ENCODE measurements around the gene ADGRG4. TPM values are rescaled to one million over a fixed set of nuclear protein-coding genes. Genes with fewer than 3 reads are reported as not detected.

Gene ADGRG4
- total RNA-seq, 1 experiment from 2014 or later = not detected

- Histone ChIP-seq H3K9ac (ENCODE audit: low read length) (no peak overlapping the region), H3K4me1 (ENCODE audit: low read length) (no peaks in the 10 kb centered on the region), H3K9me3 (ENCODE audit: low read length) (no peaks in the 10 kb centered on the region), H3K79me2 (ENCODE audit: low read length) (no peaks in the 10 kb centered on the region), H3K27me3 (ENCODE audit: low read length) (no peaks in the 10 kb centered on the region), H3K4me2 (ENCODE audit: low read depth, low read length, poor library complexity, severe bottlenecking) (no peak overlapping the region), H3K4me3 (ENCODE audit: low read length) (no peak overlapping the region), H3K27ac (ENCODE audit: low read length) (no peak overlapping the region), H2AFZ (ENCODE audit: low read length) (no peak overlapping the region), H3K9me2 (replicated peaks; ENCODE audit: insufficient read depth, low read length) (no peaks in the 10 kb centered on the region), H4K20me1 (ENCODE audit: insufficient read depth, low read depth, low read length) (no peaks in the 10 kb centered on the region), H3K36me3 (ENCODE audit: insufficient read depth, low read length) (no peaks in the 10 kb centered on the region)
- no peak for DNase-seq
Measured at GRCh38 chrX:136447308-136447707, 146.5 kb downstream of the ADGRG4 start.

DNA sequence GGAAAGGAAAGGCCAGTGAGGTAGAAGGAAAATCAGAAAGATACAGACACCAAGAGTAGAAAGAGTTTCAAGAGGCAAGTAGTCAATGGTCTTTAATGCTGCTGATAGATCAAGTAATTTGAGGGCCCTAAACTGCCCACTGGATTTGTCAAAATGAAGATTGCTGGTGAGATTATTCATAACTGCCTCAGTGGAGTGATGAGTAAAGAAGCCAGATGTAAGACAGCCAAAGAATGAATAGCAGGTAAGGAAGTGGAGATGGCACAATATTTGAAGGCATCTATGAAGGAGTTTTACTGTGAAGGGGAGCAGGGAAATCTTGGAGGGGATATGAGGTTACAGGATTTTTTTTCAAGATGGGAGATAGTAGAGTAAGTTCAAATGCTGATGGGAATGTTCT is 147.2 kb downstream of the ADGRG4 start:
- no peak overlapping the region for H2AFZ ChIP-seq (ENCODE audit: low read length)
- H3K9me3 ChIP-seq (ENCODE audit: low read length) = no peaks in the 10 kb centered on the region
- H3K36me3 ChIP-seq (ENCODE audit: insufficient read depth, low read length) = no peaks in the 10 kb centered on the region
- no peaks in the 10 kb centered on the region for H3K9me2 ChIP-seq (replicated peaks; ENCODE audit: insufficient read depth, low read length)
- H3K4me2 ChIP-seq (ENCODE audit: low read depth, low read length, poor library complexity, severe bottlenecking) = no peak overlapping the region
- no peaks in the 10 kb centered on the region for H4K20me1 ChIP-seq (ENCODE audit: insufficient read depth, low read depth, low read length)
- no peaks in the 10 kb centered on the region for H3K27me3 ChIP-seq (ENCODE audit: low read length)
- no peaks in the 10 kb centered on the region for H3K79me2 ChIP-seq (ENCODE audit: low read length)
- H3K9ac ChIP-seq (ENCODE audit: low read length) = no peak overlapping the region
- H3K4me1 ChIP-seq (ENCODE audit: low read length) = no peaks in the 10 kb centered on the region
- DNase-seq = no peak
- no peak overlapping the region for H3K4me3 ChIP-seq (ENCODE audit: low read length)
- no peak overlapping the region for H3K27ac ChIP-seq (ENCODE audit: low read length)

DNA sequence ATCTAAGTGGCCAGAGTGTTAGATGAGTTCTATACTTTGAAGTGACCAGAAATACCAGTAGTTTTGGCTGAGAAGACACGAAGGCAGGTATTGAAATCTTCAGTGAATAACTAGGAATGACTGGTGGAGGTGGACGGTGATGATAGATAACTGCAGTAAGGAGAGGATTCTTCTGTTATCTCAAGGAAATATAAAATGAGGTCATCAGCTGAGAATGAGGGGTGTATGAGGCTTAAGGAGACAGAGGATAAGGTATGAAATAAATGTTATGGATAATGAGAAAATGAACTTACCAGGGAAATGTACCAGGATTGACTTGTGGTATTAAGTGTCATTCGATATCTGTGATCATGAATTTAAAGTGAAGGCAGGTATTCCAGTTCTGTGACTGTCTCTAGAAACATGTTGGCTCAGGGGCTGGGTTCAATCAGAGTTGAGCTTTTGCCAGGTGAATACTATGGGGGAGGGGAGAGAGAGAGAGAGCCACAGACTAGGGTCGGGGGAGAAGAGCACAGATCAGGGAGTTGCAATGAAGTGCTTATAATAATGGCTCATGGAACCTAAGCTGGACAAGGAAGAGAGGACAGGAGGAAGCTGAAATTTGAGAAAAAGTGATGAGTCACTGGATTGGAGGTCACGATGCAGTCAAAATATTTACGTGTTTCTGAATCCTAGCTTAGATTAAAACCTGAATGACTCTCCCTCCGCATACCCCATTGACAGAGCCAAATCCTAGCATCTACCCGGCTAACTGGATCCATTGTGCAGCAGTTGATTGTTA is 149.5 kb downstream of the ADGRG4 start:
- H3K27ac ChIP-seq (ENCODE audit: low read length) = no peak overlapping the region
- no peak overlapping the region for H2AFZ ChIP-seq (ENCODE audit: low read length)
- H3K9ac ChIP-seq (ENCODE audit: low read length) = no peak overlapping the region
- no peaks in the 10 kb centered on the region for H3K79me2 ChIP-seq (ENCODE audit: low read length)
- H4K20me1 ChIP-seq (ENCODE audit: insufficient read depth, low read depth, low read length) = no peaks in the 10 kb centered on the region
- H3K4me2 ChIP-seq (ENCODE audit: low read depth, low read length, poor library complexity, severe bottlenecking) = no peak overlapping the region
- no peak overlapping the region for H3K4me3 ChIP-seq (ENCODE audit: low read length)
- H3K9me2 ChIP-seq (replicated peaks; ENCODE audit: insufficient read depth, low read length) = no peaks in the 10 kb centered on the region
- H3K36me3 ChIP-seq (ENCODE audit: insufficient read depth, low read length) = no peaks in the 10 kb centered on the region
- H3K9me3 ChIP-seq (ENCODE audit: low read length) = no peaks in the 10 kb centered on the region
- no peaks in the 10 kb centered on the region for H3K4me1 ChIP-seq (ENCODE audit: low read length)
- no peak for DNase-seq
- no peaks in the 10 kb centered on the region for H3K27me3 ChIP-seq (ENCODE audit: low read length)

DNA sequence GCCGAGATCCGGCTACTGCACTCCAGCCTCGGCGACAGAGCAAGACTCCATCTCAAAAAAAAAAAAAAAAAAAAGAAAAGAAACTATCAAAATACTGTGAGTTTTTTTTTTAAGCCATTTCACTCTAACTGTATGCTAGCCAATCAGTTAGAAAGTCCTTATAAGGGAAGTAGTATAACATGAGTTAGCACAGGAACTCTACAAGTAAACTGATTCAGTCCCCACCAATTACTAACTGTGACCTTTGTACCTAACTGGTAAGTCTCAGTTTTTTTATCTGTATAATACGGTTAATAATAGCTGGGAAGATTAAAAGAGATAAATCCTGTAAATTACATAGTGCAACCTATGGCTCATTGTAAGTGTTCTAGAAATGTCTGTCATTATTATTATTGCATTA is 151.9 kb downstream of the ADGRG4 start:
- Histone ChIP-seq H3K36me3 (ENCODE audit: insufficient read depth, low read length) (no peaks in the 10 kb centered on the region), H3K9me2 (replicated peaks; ENCODE audit: insufficient read depth, low read length) (no peaks in the 10 kb centered on the region), H3K27ac (ENCODE audit: low read length) (no peak overlapping the region), H3K4me3 (ENCODE audit: low read length) (no peak overlapping the region), H4K20me1 (ENCODE audit: insufficient read depth, low read depth, low read length) (no peaks in the 10 kb centered on the region), H2AFZ (ENCODE audit: low read length) (no peak overlapping the region), H3K4me2 (ENCODE audit: low read depth, low read length, poor library complexity, severe bottlenecking) (no peak overlapping the region), H3K9me3 (ENCODE audit: low read length) (no peaks in the 10 kb centered on the region), H3K4me1 (ENCODE audit: low read length) (no peaks in the 10 kb centered on the region), H3K27me3 (ENCODE audit: low read length) (no peaks in the 10 kb centered on the region), H3K9ac (ENCODE audit: low read length) (no peak overlapping the region), H3K79me2 (ENCODE audit: low read length) (no peaks in the 10 kb centered on the region)
- DNase-seq = no peak

DNA sequence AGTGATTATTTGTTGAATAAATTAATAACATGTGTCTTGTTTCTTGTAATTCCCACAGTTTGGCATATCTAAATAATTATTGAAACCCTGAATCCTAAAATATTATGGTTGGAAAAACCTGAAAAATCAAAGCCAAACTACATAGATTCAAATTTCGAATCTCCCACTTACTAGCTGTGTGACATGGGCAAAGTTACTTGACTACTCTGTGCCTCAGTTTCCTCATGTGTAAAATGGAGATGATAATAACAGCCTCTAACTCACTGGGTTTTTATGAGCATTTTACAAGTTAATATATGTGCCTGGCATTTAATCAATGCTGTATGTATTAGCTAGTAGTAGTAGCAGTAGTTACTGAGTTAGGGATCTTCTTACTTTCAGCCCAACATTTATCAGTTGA is 152.4 kb downstream of the ADGRG4 start:
- no peaks in the 10 kb centered on the region for H3K79me2 ChIP-seq (ENCODE audit: low read length)
- no peaks in the 10 kb centered on the region for H3K4me1 ChIP-seq (ENCODE audit: low read length)
- no peak overlapping the region for H3K4me3 ChIP-seq (ENCODE audit: low read length)
- H3K9me3 ChIP-seq (ENCODE audit: low read length) = no peaks in the 10 kb centered on the region
- DNase-seq = no peak
- no peak overlapping the region for H2AFZ ChIP-seq (ENCODE audit: low read length)
- H3K27me3 ChIP-seq (ENCODE audit: low read length) = no peaks in the 10 kb centered on the region
- H3K27ac ChIP-seq (ENCODE audit: low read length) = no peak overlapping the region
- no peak overlapping the region for H3K9ac ChIP-seq (ENCODE audit: low read length)
- H3K36me3 ChIP-seq (ENCODE audit: insufficient read depth, low read length) = no peaks in the 10 kb centered on the region
- H3K9me2 ChIP-seq (replicated peaks; ENCODE audit: insufficient read depth, low read length) = no peaks in the 10 kb centered on the region
- H3K4me2 ChIP-seq (ENCODE audit: low read depth, low read length, poor library complexity, severe bottlenecking) = no peak overlapping the region
- H4K20me1 ChIP-seq (ENCODE audit: insufficient read depth, low read depth, low read length) = no peaks in the 10 kb centered on the region

DNA sequence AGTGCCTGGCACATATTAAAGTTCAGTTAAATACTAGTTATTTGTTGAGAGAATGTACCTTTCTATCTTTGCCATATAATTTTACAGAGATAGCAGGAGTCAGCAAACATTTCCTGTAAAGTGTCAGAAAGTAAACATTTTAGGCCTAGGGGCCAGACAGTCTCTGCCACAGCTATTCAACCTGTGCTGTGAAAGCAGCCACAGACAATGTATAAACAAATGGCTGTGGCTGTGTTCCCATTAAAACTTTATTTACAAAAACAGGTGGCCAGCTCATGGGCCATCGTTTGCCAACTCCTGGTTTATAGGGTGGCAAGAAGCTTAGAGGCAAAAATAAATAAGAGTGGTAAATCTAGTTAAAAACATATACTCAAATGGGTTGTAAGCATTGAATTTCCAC is 153.0 kb downstream of the ADGRG4 start:
- no peak for DNase-seq
- no peaks in the 10 kb centered on the region for H3K9me2 ChIP-seq (replicated peaks; ENCODE audit: insufficient read depth, low read length)
- H3K9ac ChIP-seq (ENCODE audit: low read length) = no peak overlapping the region
- H4K20me1 ChIP-seq (ENCODE audit: insufficient read depth, low read depth, low read length) = no peaks in the 10 kb centered on the region
- no peaks in the 10 kb centered on the region for H3K27me3 ChIP-seq (ENCODE audit: low read length)
- no peaks in the 10 kb centered on the region for H3K4me1 ChIP-seq (ENCODE audit: low read length)
- no peak overlapping the region for H3K4me2 ChIP-seq (ENCODE audit: low read depth, low read length, poor library complexity, severe bottlenecking)
- H3K79me2 ChIP-seq (ENCODE audit: low read length) = no peaks in the 10 kb centered on the region
- H2AFZ ChIP-seq (ENCODE audit: low read length) = no peak overlapping the region
- H3K27ac ChIP-seq (ENCODE audit: low read length) = no peak overlapping the region
- H3K9me3 ChIP-seq (ENCODE audit: low read length) = no peaks in the 10 kb centered on the region
- H3K36me3 ChIP-seq (ENCODE audit: insufficient read depth, low read length) = no peaks in the 10 kb centered on the region
- no peak overlapping the region for H3K4me3 ChIP-seq (ENCODE audit: low read length)

GRCh38 chrX:136456133-136456532 is 155.4 kb downstream of the ADGRG4 start:
- Histone ChIP-seq H3K9me2 (replicated peaks; ENCODE audit: insufficient read depth, low read length) (no peaks in the 10 kb centered on the region), H3K79me2 (ENCODE audit: low read length) (no peaks in the 10 kb centered on the region), H3K36me3 (ENCODE audit: insufficient read depth, low read length) (no peaks in the 10 kb centered on the region), H3K4me1 (ENCODE audit: low read length) (no peaks in the 10 kb centered on the region), H4K20me1 (ENCODE audit: insufficient read depth, low read depth, low read length) (no peaks in the 10 kb centered on the region), H3K4me2 (ENCODE audit: low read depth, low read length, poor library complexity, severe bottlenecking) (no peak overlapping the region), H3K27me3 (ENCODE audit: low read length) (no peaks in the 10 kb centered on the region), H2AFZ (ENCODE audit: low read length) (no peak overlapping the region), H3K4me3 (ENCODE audit: low read length) (no peak overlapping the region), H3K9ac (ENCODE audit: low read length) (no peak overlapping the region), H3K27ac (ENCODE audit: low read length) (no peak overlapping the region), H3K9me3 (ENCODE audit: low read length) (no peaks in the 10 kb centered on the region)
- DNase-seq = no peak

- Histone ChIP-seq H3K9me3 (ENCODE audit: low read length) (no peaks in the 10 kb centered on the region), H3K4me2 (ENCODE audit: low read depth, low read length, poor library complexity, severe bottlenecking) (no peak overlapping the region), H3K4me1 (ENCODE audit: low read length) (no peaks in the 10 kb centered on the region), H3K9me2 (replicated peaks; ENCODE audit: insufficient read depth, low read length) (no peaks in the 10 kb centered on the region), H2AFZ (ENCODE audit: low read length) (no peak overlapping the region), H3K79me2 (ENCODE audit: low read length) (no peaks in the 10 kb centered on the region), H3K36me3 (ENCODE audit: insufficient read depth, low read length) (no peaks in the 10 kb centered on the region), H3K27me3 (ENCODE audit: low read length) (no peaks in the 10 kb centered on the region), H4K20me1 (ENCODE audit: insufficient read depth, low read depth, low read length) (no peaks in the 10 kb centered on the region), H3K9ac (ENCODE audit: low read length) (no peak overlapping the region), H3K27ac (ENCODE audit: low read length) (no peak overlapping the region), H3K4me3 (ENCODE audit: low read length) (no peak overlapping the region)
- DNase-seq = no peak
Measured at GRCh38 chrX:136457303-136457917, 156.6 kb downstream of the ADGRG4 start.

Measured in Karpas-422 (cell line).